Upper lobe of right lung (tissue), 1 donor: Measurements from ENCODE around the gene LARP1B. TPM values are rescaled to one million over a fixed set of nuclear protein-coding genes. Genes with fewer than 3 reads are reported as not detected.
A peak's percentile ranks its signal among the peaks of the same experiment; 100 is the strongest.

Experiments used
- ATAC-seq: fragments of 200-7000 bp; cut with Tn5 transposase; one replicate; pipeline ENCODE4 v1.9.1; 2020; ENCODE audit warnings: mild to moderate bottlenecking, moderate library complexity
- DNase-seq: peaks from one replicate; pipeline ENCODE4 v3.0.0-alpha.2; 2020
- H3K27ac ChIP-seq: fragments of 200-600 bp; one replicate; pipeline ENCODE4 v1.8.0; 2022
- H3K27me3 ChIP-seq: fragments of 200-600 bp; one replicate; pipeline ENCODE4 v1.8.0; 2022; ENCODE audit warnings: mild to moderate bottlenecking
- H3K36me3 ChIP-seq: fragments of 200-600 bp; one replicate; pipeline ENCODE4 v1.8.0; 2022
- H3K4me1 ChIP-seq: fragments of 200-600 bp; one replicate; pipeline ENCODE4 v1.8.0; 2022
- H3K4me3 ChIP-seq: fragments of 200-600 bp; one replicate; pipeline ENCODE4 v1.8.0; 2022; ENCODE audit warnings: mild to moderate bottlenecking
- H3K9me3 ChIP-seq: fragments of 200-600 bp; one replicate; pipeline ENCODE4 v1.8.0; 2022
- intact Hi-C: fragments of 100-400 bp; cut with DNase I; formaldehyde crosslinking; loops from one replicate; pipeline ENCODE4 v1.11.0; 2022
- total RNA-seq: library from RNA; stranded (reverse); fragmentation: NEBNext Ultra II Directional; extraction: Animal tissue kit (Norgen Biotek cat#: 25700); gene quantifications from one replicate; pipeline ENCODE4 v1.2.1, GENCODE V29; 2021
- TF ChIP-seq, protein P1 (sequence below): fragments of 200-600 bp; IDR thresholded peaks from one replicate; pipeline ENCODE4 v1.8.0; 2022; ENCODE audit warnings: antibody characterized with exemption
- donor health status: DM: no; HTN: yes; CAD: no; lungs with severe emphysema.

The LARP1B gene
- total RNA-seq, 1 donor from 2014 or later: 16.8 TPM

DNA sequence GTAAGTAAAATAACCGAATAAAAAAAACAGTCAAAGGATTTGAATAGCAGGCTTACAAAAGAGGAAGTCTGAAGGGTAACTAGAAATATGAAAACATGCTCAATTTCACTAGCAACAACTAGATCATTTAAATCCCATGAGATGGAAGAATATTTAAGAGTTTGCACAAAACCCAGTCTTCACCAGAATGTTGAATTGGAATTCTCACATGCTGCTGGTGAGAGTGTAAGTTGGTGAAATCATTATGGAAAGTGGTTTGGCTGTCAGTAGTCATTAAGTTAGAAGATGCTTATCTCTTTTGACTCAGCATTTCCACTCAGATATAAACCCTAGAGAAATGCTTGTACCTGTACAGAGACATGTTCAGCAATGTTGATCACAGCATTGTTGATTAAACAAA lies 116.4 kb downstream of the LARP1B start:
- no peak for ATAC-seq
- H3K9me3 ChIP-seq: no peaks in the 10 kb centered on the region
- no peak overlapping the region for H3K27ac ChIP-seq
- no peak overlapping the region for H3K4me3 ChIP-seq
- TF ChIP-seq, protein P1, sequence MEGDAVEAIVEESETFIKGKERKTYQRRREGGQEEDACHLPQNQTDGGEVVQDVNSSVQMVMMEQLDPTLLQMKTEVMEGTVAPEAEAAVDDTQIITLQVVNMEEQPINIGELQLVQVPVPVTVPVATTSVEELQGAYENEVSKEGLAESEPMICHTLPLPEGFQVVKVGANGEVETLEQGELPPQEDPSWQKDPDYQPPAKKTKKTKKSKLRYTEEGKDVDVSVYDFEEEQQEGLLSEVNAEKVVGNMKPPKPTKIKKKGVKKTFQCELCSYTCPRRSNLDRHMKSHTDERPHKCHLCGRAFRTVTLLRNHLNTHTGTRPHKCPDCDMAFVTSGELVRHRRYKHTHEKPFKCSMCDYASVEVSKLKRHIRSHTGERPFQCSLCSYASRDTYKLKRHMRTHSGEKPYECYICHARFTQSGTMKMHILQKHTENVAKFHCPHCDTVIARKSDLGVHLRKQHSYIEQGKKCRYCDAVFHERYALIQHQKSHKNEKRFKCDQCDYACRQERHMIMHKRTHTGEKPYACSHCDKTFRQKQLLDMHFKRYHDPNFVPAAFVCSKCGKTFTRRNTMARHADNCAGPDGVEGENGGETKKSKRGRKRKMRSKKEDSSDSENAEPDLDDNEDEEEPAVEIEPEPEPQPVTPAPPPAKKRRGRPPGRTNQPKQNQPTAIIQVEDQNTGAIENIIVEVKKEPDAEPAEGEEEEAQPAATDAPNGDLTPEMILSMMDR: no peak
- no peaks in the 10 kb centered on the region for H3K27me3 ChIP-seq
- intact Hi-C loops: no loop called here
- H3K36me3 ChIP-seq: no peaks in the 10 kb centered on the region
- DNase-seq: no peak
- H3K4me1 ChIP-seq: no peaks in the 10 kb centered on the region

DNA sequence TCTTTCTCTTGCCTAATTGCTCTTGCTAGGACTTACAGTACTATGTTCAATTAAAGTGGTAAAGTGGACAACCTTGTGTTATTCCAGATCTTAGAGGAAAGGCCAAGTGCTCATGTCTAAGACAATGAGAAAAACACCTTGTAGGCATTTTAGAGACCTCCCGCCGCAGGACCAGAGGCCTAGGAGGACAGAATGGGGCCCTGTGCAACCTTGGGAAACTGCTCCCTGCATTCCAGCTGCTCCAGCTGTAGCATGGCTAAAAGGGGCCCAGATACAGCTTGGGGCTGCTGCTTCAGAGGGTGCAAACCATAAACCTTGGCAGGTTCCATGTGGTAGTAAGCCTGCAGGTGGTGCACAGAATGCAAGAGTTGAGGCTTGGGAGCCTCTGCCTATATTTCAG lies 125.5 kb downstream of the LARP1B start:
- no peak overlapping the region for H3K4me3 ChIP-seq
- TF ChIP-seq, protein P1: no peak
- no peak for ATAC-seq
- intact Hi-C loops: no loop called here
- H3K9me3 ChIP-seq: no peaks in the 10 kb centered on the region
- no peaks in the 10 kb centered on the region for H3K36me3 ChIP-seq
- no peaks in the 10 kb centered on the region for H3K27me3 ChIP-seq
- peaks cover 3% of the 10 kb centered on the region for H3K4me1 ChIP-seq
- H3K27ac ChIP-seq: no peak overlapping the region
- DNase-seq: no peak

DNA sequence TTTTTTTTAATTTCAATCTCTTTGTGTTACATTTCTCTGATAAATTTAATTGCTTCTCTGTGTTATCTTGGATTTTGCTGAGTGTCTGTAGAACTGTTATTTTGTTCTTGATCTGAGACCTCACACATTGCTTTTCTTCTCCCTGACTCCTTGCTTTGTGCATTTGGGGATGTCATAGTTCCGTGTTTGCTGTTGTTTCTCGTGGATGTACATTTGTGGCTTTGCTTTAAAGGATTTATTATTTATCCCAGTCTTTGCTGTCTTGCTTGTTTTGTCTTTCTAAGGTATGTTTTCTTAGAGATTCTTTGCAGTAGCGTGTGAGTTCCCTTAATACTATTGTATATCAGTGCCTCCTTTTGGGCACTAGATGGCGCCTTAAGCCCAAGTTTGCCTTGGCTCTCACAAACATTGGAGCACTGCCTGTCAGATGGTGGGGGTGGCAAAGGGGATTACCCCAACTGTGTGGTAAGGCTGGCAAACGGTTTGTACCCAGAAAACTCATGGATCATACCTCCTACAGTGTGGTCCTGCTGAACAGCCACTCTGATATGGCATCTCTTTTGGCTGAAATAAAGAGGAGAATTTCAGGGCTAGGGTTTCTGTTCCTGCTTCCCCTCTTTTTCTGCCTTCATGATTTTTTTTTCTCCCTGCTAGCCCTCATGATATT lies 130.1 kb downstream of the LARP1B start:
- peak; percentile 98 for ATAC-seq
- no peaks in the 10 kb centered on the region for H3K27me3 ChIP-seq
- no peaks in the 10 kb centered on the region for H3K36me3 ChIP-seq
- TF ChIP-seq, protein P1: peak; percentile 89
- H3K4me3 ChIP-seq: no peak overlapping the region
- H3K9me3 ChIP-seq: no peaks in the 10 kb centered on the region
- no peak for DNase-seq
- intact Hi-C loops: loop anchor here (10.0 kb wide), 1 partner anchor 674 kb away; no protein-coding TSS in a partner anchor
- H3K27ac ChIP-seq: no peak overlapping the region
- H3K4me1 ChIP-seq: peaks cover 3% of the 10 kb centered on the region

DNA sequence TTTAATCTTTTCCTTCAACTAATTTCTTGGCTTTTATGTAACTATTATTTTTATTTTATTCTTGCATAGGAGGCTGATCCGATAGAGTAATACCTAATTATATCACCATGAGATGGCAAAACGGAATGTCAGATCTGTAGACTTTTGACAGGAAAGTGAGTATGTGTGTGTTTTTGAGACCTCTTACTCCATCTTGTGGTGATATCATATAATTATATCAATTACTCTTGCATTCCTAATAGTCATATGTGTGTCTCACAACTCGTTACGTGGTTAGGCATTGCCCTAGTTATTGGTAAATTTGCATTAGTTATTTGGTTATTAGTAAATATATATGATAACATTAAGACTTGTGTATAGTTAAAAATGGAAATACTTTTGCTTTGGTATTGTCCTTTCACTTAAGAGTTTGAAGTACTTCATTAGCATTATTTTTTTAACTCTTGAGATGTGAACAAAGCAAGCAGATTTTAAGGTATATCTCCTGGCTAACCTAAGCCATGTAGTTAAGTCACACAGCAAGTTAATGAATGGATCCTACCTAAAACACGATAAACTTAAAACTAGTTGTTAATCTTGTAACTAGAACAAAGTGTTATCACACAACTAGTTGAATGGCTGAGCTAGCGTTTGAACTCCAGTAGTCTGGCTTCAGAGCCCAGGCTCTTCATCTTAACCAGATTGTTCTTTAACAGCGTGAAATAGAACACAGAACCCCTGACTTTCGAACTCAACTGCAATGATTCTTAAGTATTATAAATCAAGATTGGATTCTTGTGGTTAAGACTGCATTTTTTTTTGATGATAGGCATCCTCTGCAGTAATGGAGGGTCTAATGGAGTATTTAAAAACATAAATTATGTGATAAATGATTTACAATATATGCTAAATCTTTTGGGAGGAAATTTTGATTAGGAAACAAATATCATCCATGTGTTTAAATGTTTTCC lies 159.4 kb downstream of the LARP1B start:
- no peak for DNase-seq
- H3K27ac ChIP-seq: no peak overlapping the region
- peak; percentile 50 for ATAC-seq
- H3K4me1 ChIP-seq: peaks cover 4% of the 10 kb centered on the region
- H3K4me3 ChIP-seq: no peak overlapping the region
- H3K9me3 ChIP-seq: no peaks in the 10 kb centered on the region
- no peaks in the 10 kb centered on the region for H3K36me3 ChIP-seq
- H3K27me3 ChIP-seq: no peaks in the 10 kb centered on the region
- TF ChIP-seq, protein P1: peak; percentile 30
- intact Hi-C loops: no loop called here

DNA sequence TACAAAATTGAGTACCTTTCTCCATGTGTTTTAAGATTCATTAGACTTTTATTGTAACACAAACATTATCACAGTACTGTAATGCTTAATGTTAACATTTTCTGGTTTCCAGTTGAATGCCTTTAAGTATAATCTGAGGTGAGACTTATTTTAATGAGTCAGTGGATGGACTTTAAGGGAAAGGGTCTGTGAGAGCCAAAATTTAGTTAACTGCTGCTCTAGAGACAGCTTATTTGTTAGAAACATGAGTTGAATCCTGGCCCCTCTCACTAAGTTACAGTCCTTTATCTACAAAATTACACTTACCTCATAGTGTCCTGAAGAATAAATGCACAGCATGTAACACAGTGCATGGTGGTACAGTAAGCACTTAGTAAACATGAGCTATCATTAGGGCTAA lies 160.5 kb downstream of the LARP1B start:
- ATAC-seq: no peak
- H3K4me3 ChIP-seq: no peak overlapping the region
- H3K27me3 ChIP-seq: no peaks in the 10 kb centered on the region
- no peaks in the 10 kb centered on the region for H3K9me3 ChIP-seq
- no peak overlapping the region for H3K27ac ChIP-seq
- H3K4me1 ChIP-seq: peaks cover 4% of the 10 kb centered on the region
- no peaks in the 10 kb centered on the region for H3K36me3 ChIP-seq
- intact Hi-C loops: no loop called here
- DNase-seq: no peak
- TF ChIP-seq, protein P1: no peak
